Endothelial cell of umbilical vein (primary cell): Measurements from ENCODE around the gene SLC30A1. TPM values are rescaled to one million over a fixed set of nuclear protein-coding genes. Genes with fewer than 3 reads are reported as not detected.

Experiments
- BruUV-seq: library from RNA; stranded (reverse); fragments of 400-500 nt; replicated peaks from 2 replicates; lab custom pipeline; 2021; lab: Mats Ljungman, UMichigan
- CTCF ChIA-PET: fragments of 300-600, 350-600 bp; sonication (Branson Sonifier 250); formaldehyde crosslinking; loops from one replicate; lab custom pipeline; 2021; ENCODE audit warnings: antibody characterized with exemption, inconsistent platforms; lab: Charles Lee
- POLR2A ChIA-PET: fragments of 300-600, 350-600 bp; sonication (Branson Sonifier 250); formaldehyde crosslinking; loops from one replicate; lab custom pipeline; 2021; ENCODE audit warnings: antibody characterized with exemption, inconsistent platforms; lab: Charles Lee
- DNase-seq: peaks from one replicate; pipeline ENCODE4 v3.0.0-alpha.2; 2011; ENCODE audit warnings: low read depth, low spot score
- FAIRE-seq: peaks from 2 replicates; lab custom pipeline; 2011; peaks lifted over from hg19 to GRCh38; lab: Jason Lieb, UNC
- H2AFZ ChIP-seq: 2 replicates; pipeline ENCODE4 v1.6.0; 2012; ENCODE audit warnings: low read depth, low read length, control low read depth, inconsistent platforms
- H3K27ac ChIP-seq: 2 replicates; pipeline ENCODE4 v1.5.1; 2011; ENCODE audit warnings: low read depth, mild to moderate bottlenecking, control low read depth, low read length, moderate library complexity; ENCODE audit not compliant: insufficient read depth
- H3K27me3 ChIP-seq, 2 experiments: 2 replicates each; pipeline versions ENCODE4 v1.6.0 to v1.6.1; 2011; ENCODE audit warnings: low read length in 2 of 2, mixed read lengths in 1 of 2; ENCODE audit not compliant: control insufficient read depth in 2 of 2, insufficient read depth in 2 of 2
- H3K36me3 ChIP-seq, 2 experiments: 2 replicates in 1 of 2; 3 replicates in 1 of 2; pipeline ENCODE4 v1.5.1; 2011; ENCODE audit warnings: low read length in 2 of 2, mild to moderate bottlenecking in 1 of 2, moderate library complexity in 1 of 2; ENCODE audit not compliant: control insufficient read depth in 2 of 2, insufficient read depth in 2 of 2; ENCODE audit errors: extremely low read depth in 1 of 2
- H3K4me1 ChIP-seq: 3 replicates; pipeline ENCODE4 v1.5.1; 2011; ENCODE audit warnings: mild to moderate bottlenecking, low read length; ENCODE audit not compliant: control insufficient read depth, insufficient read depth; ENCODE audit errors: extremely low read depth
- H3K4me2 ChIP-seq: 2 replicates; pipeline ENCODE4 v1.6.1; 2011; ENCODE audit warnings: low read length, control low read depth, mixed read lengths; ENCODE audit not compliant: insufficient read depth
- H3K4me3 ChIP-seq, 3 experiments: fragments of 200-600 bp in 1 of 3; sonication (generic), shearing (Covaris generic) in 1 of 3; replicated peaks in 1 of 3; 2 replicates each; pipeline ENCODE4 v1.5.1; 2011 to 2016; ENCODE audit warnings: control low read depth in 3 of 3, low read length in 3 of 3, mild to moderate bottlenecking in 2 of 3, inconsistent platforms in 1 of 3, low read depth in 1 of 3, moderate library complexity in 1 of 3; ENCODE audit not compliant: insufficient read depth in 1 of 3
- H3K79me2 ChIP-seq: 2 replicates; pipeline ENCODE4 v1.6.0; 2012; ENCODE audit warnings: low read length, inconsistent platforms; ENCODE audit not compliant: control insufficient read depth, insufficient read depth
- H3K9ac ChIP-seq: replicated peaks from 2 replicates; pipeline ENCODE3; 2011; ENCODE audit warnings: low read length, control low read depth; ENCODE audit not compliant: insufficient read depth; ENCODE audit errors: extremely low read depth
- H3K9me1 ChIP-seq: replicated peaks from 3 replicates; pipeline ENCODE4 v1.6.0; 2011; ENCODE audit warnings: mild to moderate bottlenecking, low read length; ENCODE audit not compliant: control insufficient read depth, insufficient read depth; ENCODE audit errors: extremely low read depth
- H3K9me3 ChIP-seq: replicated peaks from 2 replicates; pipeline ENCODE4 v1.5.1; 2012; ENCODE audit warnings: low read length, inconsistent platforms; ENCODE audit not compliant: control insufficient read depth, insufficient read depth
- H4K20me1 ChIP-seq: replicated peaks from 2 replicates; pipeline ENCODE3; 2011; ENCODE audit warnings: mild to moderate bottlenecking, low read length; ENCODE audit not compliant: control insufficient read depth, insufficient read depth; ENCODE audit errors: extremely low read depth
- CTCF ChIP-seq, 2 donors: IDR thresholded peaks; 1 replicate in 1 of 2; 2 replicates in 1 of 2; pipeline ENCODE4 v1.5.1; 2011; ENCODE audit warnings: low read length in 2 of 2, mild to moderate bottlenecking in 2 of 2, moderate library complexity in 2 of 2, control low read depth in 1 of 2, inconsistent platforms in 1 of 2, low read depth in 1 of 2; ENCODE audit not compliant: insufficient read depth in 1 of 2; ENCODE audit errors: extremely low read depth in 1 of 2
- EZH2 ChIP-seq: IDR thresholded peaks from 2 replicates; pipeline ENCODE4 v1.6.1; 2012; ENCODE audit warnings: borderline replicate concordance, low read depth, mild to moderate bottlenecking, moderate library complexity, low read length, inconsistent platforms; ENCODE audit not compliant: severe bottlenecking
- FOS ChIP-seq: IDR thresholded peaks from 2 replicates; pipeline ENCODE4 v1.6.1; 2011; ENCODE audit warnings: mild to moderate bottlenecking, low read length, moderate library complexity, borderline replicate concordance; ENCODE audit not compliant: insufficient read depth
- GATA2 ChIP-seq: IDR thresholded peaks from 2 replicates; pipeline ENCODE4 v1.7.0; 2011; ENCODE audit warnings: low read depth, mild to moderate bottlenecking, moderate library complexity, mixed read lengths, low read length; ENCODE audit not compliant: insufficient read length, insufficient read depth
- JUN ChIP-seq: IDR thresholded peaks from 2 replicates; pipeline ENCODE4 v1.6.1; 2011; ENCODE audit warnings: borderline replicate concordance, low read depth; ENCODE audit not compliant: insufficient read length, insufficient read depth
- MAX ChIP-seq: IDR thresholded peaks from 2 replicates; pipeline ENCODE4 v1.6.1; 2011; ENCODE audit not compliant: insufficient read depth, insufficient read length
- MYC ChIP-seq: IDR thresholded peaks from one replicate; pipeline ENCODE4 v1.6.1; 2011; ENCODE audit warnings: mild to moderate bottlenecking, low read depth, low read length
- POLR2A ChIP-seq: IDR thresholded peaks from 2 replicates; pipeline ENCODE4 v1.6.1; 2012; ENCODE audit warnings: low read depth, mild to moderate bottlenecking, control low read depth, low read length
- POLR2AphosphoS5 ChIP-seq: IDR thresholded peaks from 2 replicates; pipeline ENCODE4 v1.6.1; 2012; ENCODE audit warnings: low read depth, mild to moderate bottlenecking, control low read depth, low read length, moderate library complexity; ENCODE audit not compliant: insufficient read depth
- dilution Hi-C: fragments of 300-500 bp; cut with MboI; formaldehyde crosslinking; loops from one replicate; pipeline ENCODE4 v1.15.0; 2019; ENCODE audit warnings: low sequenced_read_pairs; ENCODE audit not compliant: extremely low pct_ligation_motif_present
- intact Hi-C: fragments of 100-400 bp; cut with micrococcal nuclease; formaldehyde crosslinking; loops from one replicate; pipeline ENCODE4 v1.10.0; 2022
- polyA plus RNA-seq, 4 experiments: library from polyadenylated mRNA; depleted of rRNA in 3 of 4; stranded (reverse) in 3 of 4; unstranded in 1 of 4; fragments of >200 nt; gene quantifications; 2 replicates each; pipeline versions ENCODE4 v1.2.1 to v1.2.3, GENCODE V29; 2011 to 2012; ENCODE audit warnings: missing spikeins in 1 of 4
- total RNA-seq: library from RNA; stranded (reverse); gene quantifications from 2 replicates; pipeline ENCODE4 v1.2.3, GENCODE V29; 2021

SLC30A1 gene
- total and polyA plus RNA-seq, 2 donors (not counting 3 experiments of a cell fraction or from before 2014, with no cell fraction given) = 5.5 to 21.5 TPM

- no peak overlapping the region for H2AFZ ChIP-seq
- H3K4me3 ChIP-seq = no peak overlapping the region
- no peak overlapping the region for H3K27ac ChIP-seq
- H3K9ac ChIP-seq = no peak overlapping the region
- no peaks in the 10 kb centered on the region for H3K9me1 ChIP-seq
- BruUV-seq = no TSS peak
- TF ChIP-seq POLR2A (no peak), EZH2 (no peak), GATA2 (no peak), MAX (no peak), MYC (no peak), FOS (no peak), POLR2AphosphoS5 (no peak), JUN (no peak)
- no peaks in the 10 kb centered on the region for H3K79me2 ChIP-seq
- H3K36me3 ChIP-seq = no peaks in the 10 kb centered on the region
- CTCF ChIA-PET = no interaction called here
- intact Hi-C loops = no loop called here
- no peak overlapping the region for H3K4me2 ChIP-seq
- dilution Hi-C loops = no loop called here
- no peaks in the 10 kb centered on the region for H3K27me3 ChIP-seq
- DNase-seq (no peak), FAIRE-seq (no peak)
- no peaks in the 10 kb centered on the region for H4K20me1 ChIP-seq
- POLR2A ChIA-PET = no interaction called here
- no peaks in the 10 kb centered on the region for H3K9me3 ChIP-seq
- H3K4me1 ChIP-seq = peaks cover 18% of the 10 kb centered on the region
These were observed 31.3 kb downstream of the SLC30A1 start for GRCh38 chr1:211547710-211548109.

- Histone ChIP-seq H3K27ac (no peak overlapping the region), H3K9me1 (no peaks in the 10 kb centered on the region), H3K27me3 (no peaks in the 10 kb centered on the region), H3K9ac (no peak overlapping the region), H3K9me3 (no peaks in the 10 kb centered on the region), H3K4me1 (peaks cover 18% of the 10 kb centered on the region), H3K36me3 (no peaks in the 10 kb centered on the region), H2AFZ (no peak overlapping the region), H3K4me2 (no peak overlapping the region), H4K20me1 (no peaks in the 10 kb centered on the region), H3K79me2 (no peaks in the 10 kb centered on the region), H3K4me3 (no peak overlapping the region)
- BruUV-seq = no TSS peak
- FAIRE-seq (no peak), DNase-seq (no peak)
- dilution Hi-C loops = no loop called here
- ChIA-PET CTCF (no interaction called here), POLR2A (no interaction called here)
- intact Hi-C loops = no loop called here
- TF ChIP-seq MYC (no peak), JUN (no peak), FOS (no peak), EZH2 (no peak), POLR2A (no peak), POLR2AphosphoS5 (no peak), MAX (no peak), GATA2 (no peak), CTCF (IDR thresholded peaks at IDR 0.05; ENCODE audit: extremely low read depth in 1 of 2, insufficient read depth in 1 of 2, low read depth in 1 of 2, low read length in 2 of 2) (no peak)
These were observed 32.4 kb downstream of the SLC30A1 start for GRCh38 chr1:211546543-211546942.
